Measurements from ENCODE around the gene MEX3A.

The MEX3A gene

GRCh38 chr1:156067262-156067661 is 15.0 kb downstream of the MEX3A start:
- DNase-seq (ENCODE audit: extremely low spot score, insufficient read length, low read depth), result no peak
- no peak for FAIRE-seq

- DNase-seq (ENCODE audit: extremely low spot score, insufficient read length, low read depth), result no peak
- no peak for FAIRE-seq
Observed at GRCh38 chr1:156065871-156066270, 16.4 kb downstream of the MEX3A start.

GRCh38 chr1:156065212-156065611 is 17.1 kb downstream of the MEX3A start:
- FAIRE-seq (peak; percentile 63), DNase-seq (ENCODE audit: extremely low spot score, insufficient read length, low read depth) (no peak)

- FAIRE-seq (no peak), DNase-seq (ENCODE audit: extremely low spot score, insufficient read length, low read depth) (no peak)
Observed at GRCh38 chr1:156064615-156065014, 17.6 kb downstream of the MEX3A start.

GRCh38 chr1:156063997-156064285 is 18.3 kb downstream of the MEX3A start:
- DNase-seq (ENCODE audit: extremely low spot score, insufficient read length, low read depth), result no peak
- no peak for FAIRE-seq

- FAIRE-seq (no peak), DNase-seq (ENCODE audit: extremely low spot score, insufficient read length, low read depth) (no peak)
Observed at GRCh38 chr1:156062189-156062588, 20.1 kb downstream of the MEX3A start.

- FAIRE-seq (no peak), DNase-seq (ENCODE audit: extremely low spot score, insufficient read length, low read depth) (no peak)
Observed at GRCh38 chr1:156060937-156061636, 21.2 kb downstream of the MEX3A start, which contains the start of gene RAB25. Gene RAB25, plus strand, starts transcription at chr1:156061160. Its CDS starts 241 bp downstream, at chr1:156061401.

- no peak for FAIRE-seq
- DNase-seq (ENCODE audit: extremely low spot score, insufficient read length, low read depth), result no peak
Observed at GRCh38 chr1:156056326-156056849, 25.9 kb downstream of the MEX3A start.

- FAIRE-seq, result no peak
Observed at GRCh38 chr1:156055281-156056048, 26.8 kb downstream of the MEX3A start.

GRCh38 chr1:156054500-156055280 is 27.6 kb downstream of the MEX3A start, which contains the start of gene LAMTOR2:
Gene LAMTOR2, plus strand, starts transcription at chr1:156054782. Its CDS starts 108 bp downstream, at chr1:156054890.
- DNase-seq (ENCODE audit: extremely low spot score, insufficient read length, low read depth), result peak; percentile 89
- peak; percentile 94 for FAIRE-seq

More at GRCh38 chr1:156055281-156056048, 26.8 kb downstream of the MEX3A start:
- DNase-seq (ENCODE audit: extremely low spot score, insufficient read length, low read depth), result no peak

- DNase-seq (ENCODE audit: extremely low spot score, insufficient read length, low read depth) (peak; percentile 80), FAIRE-seq (no peak)
Observed at GRCh38 chr1:156053768-156054499, 28.3 kb downstream of the MEX3A start, which contains the start of gene UBQLN4. Gene UBQLN4, minus strand, starts transcription at chr1:156053798. Its CDS starts 97 bp downstream, at chr1:156053701.

- FAIRE-seq, result peak; percentile 35
Observed at GRCh38 chr1:156052862-156053767, 29.1 kb downstream of the MEX3A start.

GRCh38 chr1:156051011-156051725 is 31.1 kb downstream of the MEX3A start:
- DNase-seq (ENCODE audit: extremely low spot score, insufficient read length, low read depth) (no peak), FAIRE-seq (no peak)

More at GRCh38 chr1:156052862-156053767, 29.1 kb downstream of the MEX3A start:
- peak; percentile 58 for DNase-seq (ENCODE audit: extremely low spot score, insufficient read length, low read depth)

- FAIRE-seq, result no peak
Observed at GRCh38 chr1:156050376-156050775, 31.9 kb downstream of the MEX3A start.

GRCh38 chr1:156048663-156049258 is 33.5 kb downstream of the MEX3A start:
- DNase-seq (ENCODE audit: extremely low spot score, insufficient read length, low read depth), result no peak
- no peak for FAIRE-seq

More at GRCh38 chr1:156050376-156050775, 31.9 kb downstream of the MEX3A start:
- DNase-seq (ENCODE audit: extremely low spot score, insufficient read length, low read depth), result no peak

- no peak for FAIRE-seq
Observed at GRCh38 chr1:156045076-156045475, 37.2 kb downstream of the MEX3A start.

GRCh38 chr1:156042828-156043227 is 39.4 kb downstream of the MEX3A start:
- DNase-seq (ENCODE audit: extremely low spot score, insufficient read length, low read depth) (no peak), FAIRE-seq (no peak)

More at GRCh38 chr1:156045076-156045475, 37.2 kb downstream of the MEX3A start:
- DNase-seq (ENCODE audit: extremely low spot score, insufficient read length, low read depth), result no peak
